ENCODE results near the gene RTL10.

DNA sequence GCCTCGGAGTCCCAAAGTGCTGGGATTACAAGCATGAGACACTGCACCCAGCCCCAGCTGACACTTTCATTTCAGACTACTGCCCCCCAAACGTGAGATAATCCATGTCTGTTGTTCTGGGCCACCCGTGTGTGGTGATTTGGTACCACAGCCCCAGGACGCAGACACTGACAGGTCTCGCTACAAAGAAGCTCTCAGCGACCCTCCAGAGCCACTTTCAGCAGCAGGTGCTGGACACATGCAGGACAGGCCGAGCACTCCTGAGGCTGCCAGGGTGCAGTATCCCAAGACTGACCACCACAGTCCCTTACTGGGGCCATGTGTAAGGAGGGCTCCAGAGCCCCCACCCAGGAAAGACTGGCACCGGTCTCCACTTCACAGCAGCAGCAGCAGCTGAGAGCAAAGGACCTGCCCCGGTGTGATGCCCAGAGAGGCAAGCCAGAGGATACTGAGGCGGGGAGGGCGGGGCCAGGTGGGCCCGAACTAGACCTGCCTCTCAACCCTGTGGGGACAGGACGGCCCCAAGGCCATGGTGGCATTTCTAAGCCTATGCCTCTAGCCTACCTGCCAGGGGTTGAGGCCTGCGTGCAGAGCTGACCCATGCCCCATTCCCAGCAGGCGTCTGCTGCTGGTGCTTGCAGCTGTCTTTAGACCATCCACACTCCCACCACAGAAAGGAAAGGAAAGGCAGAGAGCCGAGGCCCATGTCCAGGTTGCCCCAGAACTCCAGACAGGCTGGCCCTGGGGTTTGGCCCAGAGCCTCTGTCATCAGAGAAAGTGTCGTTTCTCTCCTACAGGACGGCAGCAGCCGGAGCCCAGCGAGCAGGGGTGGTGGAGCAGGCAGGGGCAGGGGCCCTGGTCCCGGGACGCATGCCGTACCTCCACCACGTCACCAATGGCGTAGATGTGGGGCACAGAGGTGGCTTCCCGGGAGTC, 28.0 kb upstream of the RTL10 start:
- TF ChIP-seq, protein P1, sequence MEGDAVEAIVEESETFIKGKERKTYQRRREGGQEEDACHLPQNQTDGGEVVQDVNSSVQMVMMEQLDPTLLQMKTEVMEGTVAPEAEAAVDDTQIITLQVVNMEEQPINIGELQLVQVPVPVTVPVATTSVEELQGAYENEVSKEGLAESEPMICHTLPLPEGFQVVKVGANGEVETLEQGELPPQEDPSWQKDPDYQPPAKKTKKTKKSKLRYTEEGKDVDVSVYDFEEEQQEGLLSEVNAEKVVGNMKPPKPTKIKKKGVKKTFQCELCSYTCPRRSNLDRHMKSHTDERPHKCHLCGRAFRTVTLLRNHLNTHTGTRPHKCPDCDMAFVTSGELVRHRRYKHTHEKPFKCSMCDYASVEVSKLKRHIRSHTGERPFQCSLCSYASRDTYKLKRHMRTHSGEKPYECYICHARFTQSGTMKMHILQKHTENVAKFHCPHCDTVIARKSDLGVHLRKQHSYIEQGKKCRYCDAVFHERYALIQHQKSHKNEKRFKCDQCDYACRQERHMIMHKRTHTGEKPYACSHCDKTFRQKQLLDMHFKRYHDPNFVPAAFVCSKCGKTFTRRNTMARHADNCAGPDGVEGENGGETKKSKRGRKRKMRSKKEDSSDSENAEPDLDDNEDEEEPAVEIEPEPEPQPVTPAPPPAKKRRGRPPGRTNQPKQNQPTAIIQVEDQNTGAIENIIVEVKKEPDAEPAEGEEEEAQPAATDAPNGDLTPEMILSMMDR (IDR thresholded peaks at IDR 0.05; ENCODE audit: low read length), result no peak
- TF ChIP-seq EZH2phosphoT487 (IDR thresholded peaks at IDR 0.05; ENCODE audit: low read length), result no peak

Data from MM.1S (cell line).